HFF-Myc (cell line): ENCODE results near the gene ETNPPL.
A peak's percentile ranks its signal among the peaks of the same experiment; 100 is the strongest.

Experiments
- DNase-seq: peaks from one replicate; pipeline ENCODE4 v3.0.0-alpha.2; 2011; ENCODE audit warnings: low read depth; ENCODE audit errors: extremely low read depth
- H3K4me3 ChIP-seq: replicated peaks from 2 replicates; pipeline ENCODE4 v1.5.1; 2011; ENCODE audit warnings: low read depth, mild to moderate bottlenecking, control low read depth, low read length
- CTCF ChIP-seq: IDR thresholded peaks from 2 replicates; pipeline ENCODE4 v1.5.1; 2012; ENCODE audit warnings: mild to moderate bottlenecking, low read depth, low read length, control low read depth; ENCODE audit errors: missing control alignments

ETNPPL gene

DNA sequence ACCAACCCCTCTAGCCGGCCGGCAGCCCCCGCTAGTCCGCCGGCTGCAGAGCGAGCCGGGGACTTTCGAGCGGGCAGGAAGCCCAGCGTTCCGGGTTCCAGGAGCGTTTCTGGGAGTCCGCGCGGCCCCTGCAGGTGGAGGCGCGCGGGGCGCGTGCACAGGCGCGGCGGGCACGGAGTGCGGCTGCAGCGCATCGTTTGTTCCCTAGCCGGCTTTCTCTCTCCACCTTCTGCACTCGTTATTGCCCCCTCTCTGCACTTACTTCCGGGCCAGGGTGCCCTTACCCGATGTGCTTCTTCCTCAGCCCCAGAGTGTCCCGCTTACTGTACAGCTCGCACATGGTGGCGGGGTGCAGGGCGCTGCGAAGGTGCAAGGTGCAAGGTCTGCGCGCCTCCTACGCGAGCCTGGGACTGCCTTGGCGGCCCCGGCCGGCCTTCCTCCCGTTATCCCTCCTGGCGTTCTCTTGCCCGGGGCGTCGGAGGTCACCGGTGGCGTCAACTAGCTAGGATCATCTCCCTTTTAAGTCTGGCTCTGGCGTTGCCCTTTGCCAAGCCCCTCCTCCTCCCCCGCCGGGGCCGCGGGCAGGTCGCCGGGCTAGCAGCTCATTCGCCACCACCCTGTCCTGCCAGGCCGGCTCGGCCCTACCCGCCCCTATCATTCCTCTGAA lies at the start of gene ETNPPL:
Gene ETNPPL, minus strand, starts transcription at position 495 of the 667 bp plus-strand sequence. Its CDS starts 155 bp downstream, at position 340.
- H3K4me3 ChIP-seq = peak within 1 kb of the TSS; percentile 33
- DNase-seq = no peak
- TF ChIP-seq CTCF = no peak

DNA sequence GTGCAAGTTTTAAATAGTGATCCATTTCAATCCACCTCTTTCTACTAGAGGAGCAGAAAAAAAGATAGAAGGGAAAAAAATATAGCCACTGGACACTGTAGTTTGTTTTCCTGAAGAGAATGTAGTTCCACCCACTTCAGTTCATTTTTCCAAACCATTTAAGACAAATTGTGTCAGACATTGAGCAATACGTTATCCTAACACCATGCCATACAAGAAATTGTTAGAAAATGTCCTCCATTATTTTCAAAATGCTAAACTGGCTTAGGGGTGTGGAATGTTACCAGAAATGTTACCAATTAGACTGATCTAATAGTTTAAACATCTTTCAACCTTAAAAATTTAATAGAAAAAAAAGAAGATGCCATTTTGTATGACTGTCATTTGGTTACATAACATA lies 48.6 kb upstream of the ETNPPL start:
- TF ChIP-seq CTCF = no peak
- H3K4me3 ChIP-seq = no peak overlapping the region

GRCh38 chr4:108810087-108810486 lies 47.2 kb upstream of the ETNPPL start:
- H3K4me3 ChIP-seq = no peak overlapping the region
- DNase-seq = no peak
- no peak for TF ChIP-seq CTCF

More for the DNA sequence above, 48.6 kb upstream of the ETNPPL start:
- DNase-seq = no peak

GRCh38 chr4:108804648-108805273 lies 41.9 kb upstream of the ETNPPL start:
- TF ChIP-seq CTCF = no peak
- no peak for DNase-seq
- no peak overlapping the region for H3K4me3 ChIP-seq

DNA sequence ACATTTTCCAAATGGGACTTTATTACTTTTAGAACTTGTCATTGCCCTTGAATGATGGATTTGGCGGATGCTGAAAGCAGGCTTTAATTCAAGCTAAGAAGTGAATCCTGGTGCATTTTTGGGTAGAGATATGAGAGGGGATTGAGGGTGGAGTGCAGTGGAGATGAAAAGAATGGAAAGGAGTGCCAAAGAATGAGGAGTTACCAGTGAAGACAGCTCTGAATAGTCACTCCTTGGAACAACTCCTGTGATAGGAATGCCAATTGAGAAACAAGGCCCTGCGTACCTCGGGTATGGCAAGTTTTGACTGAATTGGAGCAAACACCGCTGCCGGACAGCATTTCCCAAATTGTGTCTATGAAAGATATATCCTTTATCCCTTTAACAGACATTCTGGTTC lies 36.5 kb upstream of the ETNPPL start:
- TF ChIP-seq CTCF = no peak
- no peak overlapping the region for H3K4me3 ChIP-seq
- DNase-seq = no peak

DNA sequence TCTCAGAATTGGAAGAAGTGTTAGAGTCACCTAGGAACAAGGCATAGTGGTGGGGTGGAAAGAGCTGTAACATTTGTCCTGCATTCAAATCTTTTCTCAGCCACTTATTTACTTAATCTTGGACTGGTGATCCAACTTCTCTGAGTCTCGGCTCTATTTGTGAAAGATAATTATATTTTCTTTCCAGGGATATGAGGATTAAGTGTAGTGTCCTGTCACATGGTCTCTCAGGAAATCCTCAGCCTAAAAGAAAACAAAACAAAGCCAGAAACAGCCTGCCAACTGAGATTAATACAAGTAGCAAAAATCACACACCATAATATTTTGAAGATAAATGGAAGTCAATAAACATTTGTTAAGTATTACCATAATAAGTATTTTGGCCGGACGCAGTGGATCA lies 33.3 kb upstream of the ETNPPL start:
- DNase-seq = no peak
- no peak for TF ChIP-seq CTCF
- no peak overlapping the region for H3K4me3 ChIP-seq

GRCh38 chr4:108795733-108796132 lies 32.9 kb upstream of the ETNPPL start:
- TF ChIP-seq CTCF = no peak
- no peak overlapping the region for H3K4me3 ChIP-seq
- no peak for DNase-seq
